GM23338 (cell line): ENCODE results near the gene PDHX. TPM values are rescaled to one million over a fixed set of nuclear protein-coding genes. Genes with fewer than 3 reads are reported as not detected.

ENCODE experiments used
- ATAC-seq: fragments of 200-7000 bp; cut with Tn5 transposase; 3 replicates; pipeline ENCODE4 v1.9.1; 2020
- DNase-seq: peaks from one replicate; pipeline ENCODE4 v3.0.0-alpha.2; 2015; ENCODE audit warnings: low spot score
- H2AFZ ChIP-seq: fragments of 200-600 bp; sonication (generic); 2 replicates; pipeline ENCODE4 v1.8.0; 2016; ENCODE audit warnings: antibody characterized with exemption, mild to moderate bottlenecking, moderate library complexity
- H3F3A ChIP-seq: fragments of 200-600 bp; sonication (generic); replicated peaks from 2 replicates; pipeline ENCODE4 v1.8.0; 2017; ENCODE audit warnings: antibody characterized with exemption, mixed run types, low read depth
- H3K27ac ChIP-seq: fragments of 200-600 bp; sonication (generic); 2 replicates; pipeline ENCODE4 v1.6.1; 2016; ENCODE audit warnings: low read depth
- H3K27me3 ChIP-seq: fragments of 200-600 bp; sonication (generic); 2 replicates; pipeline ENCODE4 v1.8.0; 2016; ENCODE audit warnings: mild to moderate bottlenecking, mixed run types, moderate library complexity; ENCODE audit not compliant: insufficient read depth
- H3K36me3 ChIP-seq: fragments of 200-600 bp; sonication (generic); 2 replicates; pipeline ENCODE4 v1.8.0; 2016; ENCODE audit warnings: mild to moderate bottlenecking; ENCODE audit not compliant: insufficient read depth
- H3K4me1 ChIP-seq: fragments of 200-600 bp; sonication (generic); 2 replicates; pipeline ENCODE4 v1.8.0; 2016; ENCODE audit warnings: mild to moderate bottlenecking, moderate library complexity; ENCODE audit not compliant: insufficient read depth
- H3K4me2 ChIP-seq: fragments of 200-600 bp; sonication (generic); 2 replicates; pipeline ENCODE4 v1.7.1; 2017; ENCODE audit warnings: mixed run types
- H3K4me3 ChIP-seq: fragments of 200-600 bp; sonication (generic); 2 replicates; pipeline ENCODE4 v1.6.1; 2016; ENCODE audit warnings: mixed run types
- H3K79me2 ChIP-seq: fragments of 200-600 bp; sonication (generic); replicated peaks from 2 replicates; pipeline ENCODE4 v1.8.0; 2017; ENCODE audit warnings: mild to moderate bottlenecking; ENCODE audit not compliant: insufficient read depth
- H3K9me2 ChIP-seq: fragments of 200-600 bp; sonication (generic); 2 replicates; pipeline ENCODE4 v1.8.0; 2017; ENCODE audit not compliant: insufficient read depth
- H4K20me1 ChIP-seq: fragments of 200-600 bp; sonication (generic); replicated peaks from 2 replicates; pipeline ENCODE4 v1.8.0; 2017; ENCODE audit warnings: mild to moderate bottlenecking; ENCODE audit not compliant: insufficient read depth
- H3K27ac Mint-ChIP-seq: 2 replicates; pipeline ENCODE4 v1.8.0; 2020; ENCODE audit warnings: inconsistent platforms, mild to moderate bottlenecking, moderate library complexity, mixed read lengths
- H3K27me3 Mint-ChIP-seq: 3 replicates; pipeline ENCODE4 v1.8.0; 2022; ENCODE audit warnings: low read depth, mild to moderate bottlenecking, moderate library complexity, mixed read lengths, inconsistent platforms; ENCODE audit not compliant: insufficient read depth, poor library complexity
- H3K36me3 Mint-ChIP-seq: 3 replicates; pipeline ENCODE4 v1.8.0; 2021; ENCODE audit warnings: low read depth, mild to moderate bottlenecking, inconsistent platforms, moderate library complexity, mixed read lengths
- H3K4me1 Mint-ChIP-seq: 3 replicates; pipeline ENCODE4 v1.8.0; 2020; ENCODE audit warnings: mild to moderate bottlenecking, inconsistent platforms, mixed read lengths
- H3K4me3 Mint-ChIP-seq: 3 replicates; pipeline ENCODE4 v1.8.0; 2021; ENCODE audit warnings: moderate library complexity, mild to moderate bottlenecking, inconsistent platforms, mixed read lengths
- H3K9me3 Mint-ChIP-seq: 3 replicates; pipeline ENCODE4 v1.8.0; 2020; ENCODE audit warnings: moderate library complexity, mild to moderate bottlenecking, inconsistent platforms, mixed read lengths
- CREB1 ChIP-seq: fragments of 250-450 bp; sonication (Bioruptor Pico); IDR thresholded peaks from 2 replicates; pipeline ENCODE4 v1.5.0; 2020; ENCODE audit warnings: low read depth, mild to moderate bottlenecking, moderate library complexity
- CTCF ChIP-seq, 2 experiments: fragments of 200-600 bp in 1 of 2; sonication (generic) in 1 of 2; conservative IDR thresholded peaks; 2 replicates each; pipeline versions ENCODE4 v1.5.1 to v1.6.1; 2016 to 2017; ENCODE audit warnings: antibody characterized with exemption in 2 of 2, low read depth in 2 of 2, mild to moderate bottlenecking in 2 of 2, moderate library complexity in 1 of 2
- ETS1 ChIP-seq: IDR thresholded peaks from 2 replicates; pipeline ENCODE4 v1.6.1; 2016; ENCODE audit warnings: antibody characterized with exemption
- EZH2 ChIP-seq: fragments of 200-600 bp; sonication (generic); IDR thresholded peaks from one replicate; pipeline ENCODE4 v1.8.0; 2017; ENCODE audit warnings: antibody characterized with exemption, mild to moderate bottlenecking, low read depth; ENCODE audit not compliant: unreplicated experiment
- EZH2phosphoT487 ChIP-seq: fragments of 200-600 bp; sonication (generic); IDR thresholded peaks from one replicate; pipeline ENCODE4 v1.8.1; 2018; ENCODE audit warnings: antibody characterized with exemption; ENCODE audit not compliant: unreplicated experiment
- JUNB ChIP-seq: IDR thresholded peaks from one replicate; pipeline ENCODE4 v1.6.1; 2016; ENCODE audit warnings: antibody characterized with exemption; ENCODE audit not compliant: unreplicated experiment
- NANOG ChIP-seq: IDR thresholded peaks from 2 replicates; pipeline ENCODE4 v1.6.1; 2016; ENCODE audit warnings: antibody characterized with exemption, borderline replicate concordance
- POLR2AphosphoS5 ChIP-seq: IDR thresholded peaks from 2 replicates; pipeline ENCODE4 v1.6.1; 2016; ENCODE audit warnings: antibody characterized with exemption, low read depth
- REST ChIP-seq: IDR thresholded peaks from one replicate; pipeline ENCODE4 v1.6.1; 2018; ENCODE audit warnings: antibody characterized with exemption; ENCODE audit not compliant: unreplicated experiment
- STAT1 ChIP-seq: IDR thresholded peaks from one replicate; pipeline ENCODE4 v1.6.1; 2016; ENCODE audit warnings: antibody characterized with exemption; ENCODE audit not compliant: unreplicated experiment
- ZNF114 ChIP-seq: fragments of 250-450 bp; sonication (Bioruptor Pico); IDR thresholded peaks from 2 replicates; pipeline ENCODE4 v1.5.0; 2020; ENCODE audit warnings: mild to moderate bottlenecking, moderate library complexity
- ZNF331 ChIP-seq: fragments of 250-450 bp; sonication (Bioruptor Pico); IDR thresholded peaks from 2 replicates; pipeline ENCODE4 v1.5.0; 2020; ENCODE audit warnings: low read depth, mild to moderate bottlenecking, moderate library complexity
- ZNF462 ChIP-seq: fragments of 250-450 bp; sonication (Bioruptor Pico); IDR thresholded peaks from 2 replicates; pipeline ENCODE4 v1.5.0; 2020; ENCODE audit warnings: mild to moderate bottlenecking, moderate library complexity
- polyA plus RNA-seq: library from polyadenylated mRNA; unstranded; fragments of >200 nt; fragmentation: Nextera tagmentation; extraction: Ambion mirVana; gene quantifications from 2 replicates; pipeline ENCODE4 v1.2.1, GENCODE V29; 2016
- total RNA-seq: library from RNA; depleted of rRNA; stranded (reverse); fragments of >200 nt; shearing (Covaris generic); gene quantifications from 2 replicates; pipeline ENCODE4 v1.2.3, GENCODE V29; 2014

Gene PDHX
- total and polyA plus RNA-seq, 2 experiments from 2014 or later = 36.9 to 40.2 TPM

GRCh38 chr11:35043936-35044335 is 127.5 kb downstream of the PDHX start:
- no peaks in the 10 kb centered on the region for H3K36me3 Mint-ChIP-seq
- Histone ChIP-seq H4K20me1 (no peaks in the 10 kb centered on the region), H3K27ac (no peak overlapping the region), H3K27me3 (no peaks in the 10 kb centered on the region), H3K9me2 (peaks cover 6% of the 10 kb centered on the region; the same call in 1 of the 2 replicates), H3K4me1 (no peaks in the 10 kb centered on the region), H3K4me2 (no peak overlapping the region), H2AFZ (peak overlapping the region; percentile 69), H3K4me3 (no peak overlapping the region), H3F3A (no peaks in the 10 kb centered on the region), H3K79me2 (no peaks in the 10 kb centered on the region), H3K36me3 (no peaks in the 10 kb centered on the region)
- peaks cover 4% of the 10 kb centered on the region; the same call in 1 of the 3 replicates for H3K9me3 Mint-ChIP-seq
- no peaks in the 10 kb centered on the region for H3K4me1 Mint-ChIP-seq
- H3K4me3 Mint-ChIP-seq = no peak overlapping the region
- no peak for ATAC-seq
- no peak for TF ChIP-seq CTCF (conservative IDR thresholded peaks at IDR 0.05; ENCODE audit: low read depth in 2 of 2)
- no peak for TF ChIP-seq ETS1
- TF ChIP-seq STAT1 = no peak
- no peak for TF ChIP-seq ZNF114 (CRISPR knock-in tag)
- TF ChIP-seq JUNB = no peak
- TF ChIP-seq ZNF331 (CRISPR knock-in tag) = no peak
- no peak for TF ChIP-seq NANOG
- TF ChIP-seq CREB1 = no peak
- no peak for TF ChIP-seq ZNF462 (CRISPR knock-in tag)
- TF ChIP-seq REST = no peak
- no peak for TF ChIP-seq POLR2AphosphoS5
- TF ChIP-seq EZH2phosphoT487 = no peak
- no peak for TF ChIP-seq EZH2
- H3K27ac Mint-ChIP-seq = no peak overlapping the region
- H3K27me3 Mint-ChIP-seq = no peaks in the 10 kb centered on the region
- no peak for DNase-seq
